Natural killer cell (primary cell): Measurements from ENCODE around the gene MERTK. TPM values are rescaled to one million over a fixed set of nuclear protein-coding genes. Genes with fewer than 3 reads are reported as not detected.

Experiments
- ATAC-seq, 3 donors: fragments of 150-1000 bp in 2 of 3; fragments of 200-7000 bp in 1 of 3; cut with Tn5 transposase; 1 replicate in 1 of 3; 2 replicates in 2 of 3; pipeline ENCODE4 v1.10.0; 2021; ENCODE audit warnings: mild to moderate bottlenecking in 2 of 3, moderate library complexity in 2 of 3
- DNase-seq, 2 donors: peaks; one replicate each; pipeline versions ENCODE4 v3.0.0 to v3.0.0-alpha.2; 2013 to 2021; ENCODE audit warnings: mixed read lengths in 1 of 2
- H3K27ac ChIP-seq: one replicate; pipeline ENCODE4 v1.5.1; 2013; ENCODE audit warnings: mild to moderate bottlenecking, low read length
- H3K27me3 ChIP-seq: one replicate; pipeline ENCODE4 v1.6.1; 2013; ENCODE audit warnings: low read length; ENCODE audit not compliant: control insufficient read depth, insufficient read depth
- H3K36me3 ChIP-seq: one replicate; pipeline ENCODE4 v1.6.1; 2013; ENCODE audit warnings: low read length; ENCODE audit not compliant: control insufficient read depth, insufficient read depth
- H3K4me1 ChIP-seq: one replicate; pipeline ENCODE4 v1.6.1; 2013; ENCODE audit warnings: low read length; ENCODE audit not compliant: control insufficient read depth, insufficient read depth
- H3K4me3 ChIP-seq: one replicate; pipeline ENCODE4 v1.5.1; 2013; ENCODE audit warnings: low read length
- H3K9me3 ChIP-seq: one replicate; pipeline ENCODE4 v1.6.1; 2013; ENCODE audit warnings: low read length; ENCODE audit not compliant: control insufficient read depth, insufficient read depth
- H3K27ac Mint-ChIP-seq, 2 donors: one replicate each; pipeline ENCODE4 v1.8.0; 2022; ENCODE audit warnings: mild to moderate bottlenecking in 2 of 2, mixed read lengths in 2 of 2, moderate library complexity in 1 of 2
- H3K27me3 Mint-ChIP-seq, 2 donors: one replicate each; pipeline ENCODE4 v1.8.0; 2022; ENCODE audit warnings: low read depth in 2 of 2, mixed read lengths in 2 of 2
- H3K36me3 Mint-ChIP-seq: one replicate; pipeline ENCODE4 v1.8.0; 2022; ENCODE audit warnings: mixed read lengths
- H3K4me1 Mint-ChIP-seq, 2 donors: one replicate each; pipeline ENCODE4 v1.8.0; 2022; ENCODE audit warnings: mixed read lengths in 2 of 2
- H3K4me3 Mint-ChIP-seq: one replicate; pipeline ENCODE4 v1.8.0; 2022; ENCODE audit warnings: mild to moderate bottlenecking, moderate library complexity, mixed read lengths
- H3K9me3 Mint-ChIP-seq, 2 donors: one replicate each; pipeline ENCODE4 v1.8.0; 2022; ENCODE audit warnings: mixed read lengths in 2 of 2
- CTCF ChIP-seq: fragments of 200-600 bp; IDR thresholded peaks from one replicate; pipeline ENCODE4 v1.8.0; 2022; ENCODE audit warnings: antibody characterized with exemption
- WGBS: methylation state at CpG from one replicate; pipeline ENCODE4 v1.1.7; 2013; ENCODE audit warnings: missing lambda C conversion rate; ENCODE audit not compliant: insufficient coverage; 5-methylcytosine and 5-hydroxymethylcytosine counted together
- intact Hi-C: fragments of 100-400 bp; cut with micrococcal nuclease; formaldehyde crosslinking; loops from one replicate; pipeline ENCODE4 v1.14.2; 2022
- total RNA-seq, 4 donors: library from RNA; stranded (reverse); fragments of 120-200 nt in 1 of 4; gene quantifications; one replicate each; pipeline versions ENCODE4 v1.2.3 to v1.2.4, GENCODE V29; 2013 to 2022

Gene MERTK
- total RNA-seq, 3 donors from 2014 or later (not counting 1 experiment from before 2014, with no cell fraction given), result 0.38 to 1.2 (median 0.45) TPM

DNA sequence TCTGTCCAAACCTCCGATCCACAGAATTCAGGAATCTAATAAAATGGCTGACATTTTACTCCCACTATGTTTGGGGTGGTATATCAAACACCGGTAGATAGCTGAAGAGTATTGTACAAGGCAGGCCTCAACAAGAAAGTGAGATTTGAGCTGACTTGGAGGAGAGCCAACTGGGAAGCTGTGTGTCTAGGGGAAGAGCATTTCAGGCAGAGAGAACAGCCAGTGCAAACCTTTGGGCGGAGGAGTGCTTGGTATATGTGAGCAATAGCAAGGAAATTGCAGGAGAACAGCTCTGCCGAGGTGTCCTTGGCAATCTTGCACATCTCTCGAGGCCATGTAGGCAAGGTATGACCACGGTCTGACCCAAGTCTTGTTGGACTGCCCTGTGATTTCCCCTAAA lies 1.8 kb upstream of the MERTK start:
- no peak for TF ChIP-seq CTCF
- peaks cover 11 to 23% of the 10 kb centered on the region in 2 donors for H3K4me1 Mint-ChIP-seq
- H3K4me1 ChIP-seq, result peaks cover 19% of the 10 kb centered on the region

GRCh38 chr2:111897630-111897923 lies 830 bp upstream of the MERTK start:
- H3K9me3 Mint-ChIP-seq, result no peaks in the 10 kb centered on the region
- DNase-seq (no peak), ATAC-seq (no peak)
- H3K36me3 Mint-ChIP-seq, result no peaks in the 10 kb centered on the region
- intact Hi-C loops, result no loop called here
- H3K27me3 Mint-ChIP-seq, result peaks cover 0 to 14% of the 10 kb centered on the region in 2 donors
- no peak for TF ChIP-seq CTCF
- H3K4me1 ChIP-seq, result peaks cover 19% of the 10 kb centered on the region
- H3K9me3 ChIP-seq, result no peaks in the 10 kb centered on the region
- H3K4me3 ChIP-seq, result peak overlapping the region; percentile 41
- 10% methylated on average over 6 of the region's 7 CpGs for WGBS
- peak overlapping the region; percentile 83 for H3K4me3 Mint-ChIP-seq
- H3K27ac ChIP-seq, result no peak overlapping the region
- H3K27me3 ChIP-seq, result peaks cover 12% of the 10 kb centered on the region
- no peaks in the 10 kb centered on the region for H3K36me3 ChIP-seq
- H3K27ac Mint-ChIP-seq, result no peak overlapping the region
- peaks cover 11 to 23% of the 10 kb centered on the region in 2 donors for H3K4me1 Mint-ChIP-seq

More for the DNA sequence above, 1.8 kb upstream of the MERTK start:
- no peak for DNase-seq
- Mint-ChIP-seq H3K9me3 (no peaks in the 10 kb centered on the region), H3K4me3 (peak overlapping the region; percentile 31), H3K27ac (no peak overlapping the region), H3K36me3 (no peaks in the 10 kb centered on the region), H3K27me3 (peaks cover 0 to 10% of the 10 kb centered on the region in 2 donors)
- Histone ChIP-seq H3K27ac (no peak overlapping the region), H3K27me3 (peaks cover 12% of the 10 kb centered on the region), H3K9me3 (no peaks in the 10 kb centered on the region), H3K36me3 (no peaks in the 10 kb centered on the region), H3K4me3 (no peak overlapping the region)
- intact Hi-C loops, result no loop called here
- ATAC-seq, result no peak
- 96% methylated on average over 5 of the region's 6 CpGs for WGBS

GRCh38 chr2:111898703-111899514 lies 502 bp downstream of the MERTK start:
- H3K27ac Mint-ChIP-seq, result no peak overlapping the region
- under 1% methylated on average over 70 of the region's 70 CpGs for WGBS
- H3K4me1 ChIP-seq, result peaks cover 19% of the 10 kb centered on the region
- H3K9me3 Mint-ChIP-seq, result no peaks in the 10 kb centered on the region
- TF ChIP-seq CTCF, result no peak
- peak overlapping the region; percentile 41 for H3K4me3 ChIP-seq
- no peaks in the 10 kb centered on the region for H3K36me3 Mint-ChIP-seq
- peaks cover 11 to 23% of the 10 kb centered on the region in 2 donors for H3K4me1 Mint-ChIP-seq
- H3K27ac ChIP-seq, result no peak overlapping the region
- peaks cover 0 to 16% of the 10 kb centered on the region in 2 donors for H3K27me3 Mint-ChIP-seq
- DNase-seq, result peak; percentile 21 to 42
- ATAC-seq, result peak; percentile 25 to 35 (median 32)
- peaks cover 12% of the 10 kb centered on the region for H3K27me3 ChIP-seq
- intact Hi-C loops, result no loop called here
- H3K4me3 Mint-ChIP-seq, result peak overlapping the region; percentile 81
- no peaks in the 10 kb centered on the region for H3K36me3 ChIP-seq
- no peaks in the 10 kb centered on the region for H3K9me3 ChIP-seq
